GM23338 (cell line): ENCODE measurements around the gene KCNB1.

Source experiments
- CREB1 ChIP-seq: fragments of 250-450 bp; sonication (Bioruptor Pico); IDR thresholded peaks from 2 replicates; pipeline ENCODE4 v1.5.0; 2020; ENCODE audit warnings: low read depth, mild to moderate bottlenecking, moderate library complexity
- EZH2 ChIP-seq: fragments of 200-600 bp; sonication (generic); IDR thresholded peaks from one replicate; pipeline ENCODE4 v1.8.0; 2017; ENCODE audit warnings: antibody characterized with exemption, mild to moderate bottlenecking, low read depth; ENCODE audit not compliant: unreplicated experiment
- EZH2phosphoT487 ChIP-seq: fragments of 200-600 bp; sonication (generic); IDR thresholded peaks from one replicate; pipeline ENCODE4 v1.8.1; 2018; ENCODE audit warnings: antibody characterized with exemption; ENCODE audit not compliant: unreplicated experiment
- JUNB ChIP-seq: IDR thresholded peaks from one replicate; pipeline ENCODE4 v1.6.1; 2016; ENCODE audit warnings: antibody characterized with exemption; ENCODE audit not compliant: unreplicated experiment
- POLR2AphosphoS5 ChIP-seq: IDR thresholded peaks from 2 replicates; pipeline ENCODE4 v1.6.1; 2016; ENCODE audit warnings: antibody characterized with exemption, low read depth
- ZNF331 ChIP-seq: fragments of 250-450 bp; sonication (Bioruptor Pico); IDR thresholded peaks from 2 replicates; pipeline ENCODE4 v1.5.0; 2020; ENCODE audit warnings: low read depth, mild to moderate bottlenecking, moderate library complexity
- TF ChIP-seq, protein P1 (sequence below): IDR thresholded peaks from 2 replicates; pipeline ENCODE4 v1.6.1; 2016; ENCODE audit warnings: antibody characterized with exemption
- TF ChIP-seq, protein P2 (sequence below), 2 experiments: fragments of 200-600 bp in 1 of 2; sonication (generic) in 1 of 2; conservative IDR thresholded peaks; 2 replicates each; pipeline versions ENCODE4 v1.5.1 to v1.6.1; 2016 to 2017; ENCODE audit warnings: antibody characterized with exemption in 2 of 2, low read depth in 2 of 2, mild to moderate bottlenecking in 2 of 2, moderate library complexity in 1 of 2
- TF ChIP-seq, protein P3 (sequence below): IDR thresholded peaks from one replicate; pipeline ENCODE4 v1.6.1; 2018; ENCODE audit warnings: antibody characterized with exemption; ENCODE audit not compliant: unreplicated experiment

DNA sequence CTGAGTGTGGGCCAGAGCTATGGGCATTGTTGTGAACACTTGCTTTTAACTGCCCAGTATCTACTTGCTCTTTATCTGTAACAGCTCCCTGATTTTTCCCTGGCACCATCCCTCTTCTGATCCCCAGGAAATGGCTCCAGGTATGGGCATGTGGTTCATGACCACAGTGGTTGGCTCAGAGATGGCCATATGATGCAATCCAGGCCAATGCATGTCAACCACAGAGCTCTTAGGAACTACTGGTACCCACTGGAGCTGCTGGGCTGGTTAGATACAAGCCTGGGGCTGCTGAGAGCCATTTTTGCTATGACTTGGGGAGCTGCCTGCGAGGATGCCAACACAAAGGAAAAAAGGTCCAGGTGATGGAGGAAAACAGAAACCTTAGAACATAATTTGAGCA is 55.6 kb downstream of the KCNB1 start:
- no peak for TF ChIP-seq POLR2AphosphoS5
- TF ChIP-seq, protein P1, sequence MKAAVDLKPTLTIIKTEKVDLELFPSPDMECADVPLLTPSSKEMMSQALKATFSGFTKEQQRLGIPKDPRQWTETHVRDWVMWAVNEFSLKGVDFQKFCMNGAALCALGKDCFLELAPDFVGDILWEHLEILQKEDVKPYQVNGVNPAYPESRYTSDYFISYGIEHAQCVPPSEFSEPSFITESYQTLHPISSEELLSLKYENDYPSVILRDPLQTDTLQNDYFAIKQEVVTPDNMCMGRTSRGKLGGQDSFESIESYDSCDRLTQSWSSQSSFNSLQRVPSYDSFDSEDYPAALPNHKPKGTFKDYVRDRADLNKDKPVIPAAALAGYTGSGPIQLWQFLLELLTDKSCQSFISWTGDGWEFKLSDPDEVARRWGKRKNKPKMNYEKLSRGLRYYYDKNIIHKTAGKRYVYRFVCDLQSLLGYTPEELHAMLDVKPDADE = no peak
- TF ChIP-seq, protein P2, sequence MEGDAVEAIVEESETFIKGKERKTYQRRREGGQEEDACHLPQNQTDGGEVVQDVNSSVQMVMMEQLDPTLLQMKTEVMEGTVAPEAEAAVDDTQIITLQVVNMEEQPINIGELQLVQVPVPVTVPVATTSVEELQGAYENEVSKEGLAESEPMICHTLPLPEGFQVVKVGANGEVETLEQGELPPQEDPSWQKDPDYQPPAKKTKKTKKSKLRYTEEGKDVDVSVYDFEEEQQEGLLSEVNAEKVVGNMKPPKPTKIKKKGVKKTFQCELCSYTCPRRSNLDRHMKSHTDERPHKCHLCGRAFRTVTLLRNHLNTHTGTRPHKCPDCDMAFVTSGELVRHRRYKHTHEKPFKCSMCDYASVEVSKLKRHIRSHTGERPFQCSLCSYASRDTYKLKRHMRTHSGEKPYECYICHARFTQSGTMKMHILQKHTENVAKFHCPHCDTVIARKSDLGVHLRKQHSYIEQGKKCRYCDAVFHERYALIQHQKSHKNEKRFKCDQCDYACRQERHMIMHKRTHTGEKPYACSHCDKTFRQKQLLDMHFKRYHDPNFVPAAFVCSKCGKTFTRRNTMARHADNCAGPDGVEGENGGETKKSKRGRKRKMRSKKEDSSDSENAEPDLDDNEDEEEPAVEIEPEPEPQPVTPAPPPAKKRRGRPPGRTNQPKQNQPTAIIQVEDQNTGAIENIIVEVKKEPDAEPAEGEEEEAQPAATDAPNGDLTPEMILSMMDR (conservative IDR thresholded peaks at IDR 0.05; ENCODE audit: low read depth in 2 of 2) = no peak
- no peak for TF ChIP-seq EZH2phosphoT487
- no peak for TF ChIP-seq EZH2
- TF ChIP-seq, protein P3, sequence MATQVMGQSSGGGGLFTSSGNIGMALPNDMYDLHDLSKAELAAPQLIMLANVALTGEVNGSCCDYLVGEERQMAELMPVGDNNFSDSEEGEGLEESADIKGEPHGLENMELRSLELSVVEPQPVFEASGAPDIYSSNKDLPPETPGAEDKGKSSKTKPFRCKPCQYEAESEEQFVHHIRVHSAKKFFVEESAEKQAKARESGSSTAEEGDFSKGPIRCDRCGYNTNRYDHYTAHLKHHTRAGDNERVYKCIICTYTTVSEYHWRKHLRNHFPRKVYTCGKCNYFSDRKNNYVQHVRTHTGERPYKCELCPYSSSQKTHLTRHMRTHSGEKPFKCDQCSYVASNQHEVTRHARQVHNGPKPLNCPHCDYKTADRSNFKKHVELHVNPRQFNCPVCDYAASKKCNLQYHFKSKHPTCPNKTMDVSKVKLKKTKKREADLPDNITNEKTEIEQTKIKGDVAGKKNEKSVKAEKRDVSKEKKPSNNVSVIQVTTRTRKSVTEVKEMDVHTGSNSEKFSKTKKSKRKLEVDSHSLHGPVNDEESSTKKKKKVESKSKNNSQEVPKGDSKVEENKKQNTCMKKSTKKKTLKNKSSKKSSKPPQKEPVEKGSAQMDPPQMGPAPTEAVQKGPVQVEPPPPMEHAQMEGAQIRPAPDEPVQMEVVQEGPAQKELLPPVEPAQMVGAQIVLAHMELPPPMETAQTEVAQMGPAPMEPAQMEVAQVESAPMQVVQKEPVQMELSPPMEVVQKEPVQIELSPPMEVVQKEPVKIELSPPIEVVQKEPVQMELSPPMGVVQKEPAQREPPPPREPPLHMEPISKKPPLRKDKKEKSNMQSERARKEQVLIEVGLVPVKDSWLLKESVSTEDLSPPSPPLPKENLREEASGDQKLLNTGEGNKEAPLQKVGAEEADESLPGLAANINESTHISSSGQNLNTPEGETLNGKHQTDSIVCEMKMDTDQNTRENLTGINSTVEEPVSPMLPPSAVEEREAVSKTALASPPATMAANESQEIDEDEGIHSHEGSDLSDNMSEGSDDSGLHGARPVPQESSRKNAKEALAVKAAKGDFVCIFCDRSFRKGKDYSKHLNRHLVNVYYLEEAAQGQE = no peak
- no peak for TF ChIP-seq CREB1 (CRISPR knock-in tag)
- TF ChIP-seq JUNB = no peak
- no peak for TF ChIP-seq ZNF331 (CRISPR knock-in tag)
